ENCODE results near the gene SH3PXD2A.

Gene SH3PXD2A

GRCh38 chr10:103757531-103758293, 97.7 kb downstream of the SH3PXD2A start:
- no peaks in the 10 kb centered on the region for H3K36me3 Mint-ChIP-seq
- H3K4me3 Mint-ChIP-seq = no peak overlapping the region
- DNase-seq (ENCODE audit: low spot score in 2 of 2) = no peak
- ATAC-seq (ENCODE audit: low read depth) = no peak
- H3K4me1 Mint-ChIP-seq = no peaks in the 10 kb centered on the region
- no peaks in the 10 kb centered on the region for H3K9me3 Mint-ChIP-seq
- H3K27me3 Mint-ChIP-seq = peaks cover 5% of the 10 kb centered on the region
- no peak overlapping the region for H3K27ac Mint-ChIP-seq

- H3K4me3 Mint-ChIP-seq = no peak overlapping the region
- H3K4me1 Mint-ChIP-seq = no peaks in the 10 kb centered on the region
- H3K36me3 Mint-ChIP-seq = no peaks in the 10 kb centered on the region
- no peak overlapping the region for H3K27ac Mint-ChIP-seq
- no peak for DNase-seq (ENCODE audit: low spot score in 2 of 2)
- peaks cover 2% of the 10 kb centered on the region for H3K9me3 Mint-ChIP-seq
- H3K27me3 Mint-ChIP-seq = peaks cover 2% of the 10 kb centered on the region
- no peak for ATAC-seq (ENCODE audit: low read depth)
Measured at GRCh38 chr10:103756277-103756869, 99.0 kb downstream of the SH3PXD2A start.

GRCh38 chr10:103752680-103753248, 102.6 kb downstream of the SH3PXD2A start:
- H3K4me1 Mint-ChIP-seq = no peaks in the 10 kb centered on the region
- no peak for ATAC-seq (ENCODE audit: low read depth)
- peaks cover 2% of the 10 kb centered on the region for H3K9me3 Mint-ChIP-seq
- DNase-seq (ENCODE audit: low spot score in 2 of 2) = no peak
- no peaks in the 10 kb centered on the region for H3K36me3 Mint-ChIP-seq
- no peak overlapping the region for H3K4me3 Mint-ChIP-seq
- peaks cover 10% of the 10 kb centered on the region for H3K27me3 Mint-ChIP-seq
- H3K27ac Mint-ChIP-seq = no peak overlapping the region

- Mint-ChIP-seq H3K27ac (no peak overlapping the region), H3K36me3 (peaks cover under 1% of the 10 kb centered on the region), H3K4me3 (no peak overlapping the region), H3K27me3 (peaks cover 11% of the 10 kb centered on the region), H3K4me1 (no peaks in the 10 kb centered on the region), H3K9me3 (peaks cover 2% of the 10 kb centered on the region)
- ATAC-seq (ENCODE audit: low read depth) (no peak), DNase-seq (ENCODE audit: low spot score in 2 of 2) (no peak)
Measured at GRCh38 chr10:103751667-103752290, 103.6 kb downstream of the SH3PXD2A start.

GRCh38 chr10:103750836-103751235, 104.5 kb downstream of the SH3PXD2A start:
- peaks cover 2% of the 10 kb centered on the region for H3K9me3 Mint-ChIP-seq
- ATAC-seq (ENCODE audit: low read depth) = no peak
- peaks cover 3% of the 10 kb centered on the region for H3K4me1 Mint-ChIP-seq
- H3K27me3 Mint-ChIP-seq = peaks cover 14% of the 10 kb centered on the region
- H3K27ac Mint-ChIP-seq = no peak overlapping the region
- DNase-seq (ENCODE audit: low spot score in 2 of 2) = no peak
- H3K4me3 Mint-ChIP-seq = no peak overlapping the region
- H3K36me3 Mint-ChIP-seq = peaks cover 2% of the 10 kb centered on the region

GRCh38 chr10:103749779-103750178, 105.6 kb downstream of the SH3PXD2A start:
- Mint-ChIP-seq H3K9me3 (peaks cover 2% of the 10 kb centered on the region), H3K4me3 (no peak overlapping the region), H3K27ac (no peak overlapping the region), H3K4me1 (peaks cover 5% of the 10 kb centered on the region), H3K27me3 (peaks cover 14% of the 10 kb centered on the region), H3K36me3 (peaks cover 2% of the 10 kb centered on the region)
- no peak for DNase-seq (ENCODE audit: low spot score in 2 of 2)
- ATAC-seq (ENCODE audit: low read depth) = no peak

- H3K4me1 Mint-ChIP-seq = peaks cover 5% of the 10 kb centered on the region
- no peak overlapping the region for H3K27ac Mint-ChIP-seq
- DNase-seq (ENCODE audit: low spot score in 2 of 2) = no peak
- peaks cover 14% of the 10 kb centered on the region for H3K27me3 Mint-ChIP-seq
- peaks cover 2% of the 10 kb centered on the region for H3K36me3 Mint-ChIP-seq
- H3K9me3 Mint-ChIP-seq = peaks cover 2% of the 10 kb centered on the region
- no peak overlapping the region for H3K4me3 Mint-ChIP-seq
- no peak for ATAC-seq (ENCODE audit: low read depth)
Measured at GRCh38 chr10:103748020-103748419, 107.4 kb downstream of the SH3PXD2A start.

GRCh38 chr10:103747193-103747865, 108.0 kb downstream of the SH3PXD2A start:
- Mint-ChIP-seq H3K4me3 (no peak overlapping the region), H3K27ac (no peak overlapping the region), H3K4me1 (peaks cover 5% of the 10 kb centered on the region), H3K9me3 (peaks cover 2% of the 10 kb centered on the region), H3K36me3 (peaks cover 2% of the 10 kb centered on the region), H3K27me3 (peaks cover 14% of the 10 kb centered on the region)
- DNase-seq (ENCODE audit: low spot score in 2 of 2) (no peak), ATAC-seq (ENCODE audit: low read depth) (no peak)

GRCh38 chr10:103746598-103746997, 108.8 kb downstream of the SH3PXD2A start:
- Mint-ChIP-seq H3K27ac (no peak overlapping the region), H3K36me3 (peaks cover 2% of the 10 kb centered on the region), H3K9me3 (no peaks in the 10 kb centered on the region), H3K27me3 (peaks cover 14% of the 10 kb centered on the region), H3K4me1 (peaks cover 5% of the 10 kb centered on the region), H3K4me3 (no peak overlapping the region)
- DNase-seq (ENCODE audit: low spot score in 2 of 2) = no peak
- no peak for ATAC-seq (ENCODE audit: low read depth)

GRCh38 chr10:103745341-103746247, 109.8 kb downstream of the SH3PXD2A start:
- Mint-ChIP-seq H3K4me3 (no peak overlapping the region), H3K27ac (no peak overlapping the region), H3K4me1 (peaks cover 5% of the 10 kb centered on the region), H3K9me3 (no peaks in the 10 kb centered on the region), H3K36me3 (peaks cover 2% of the 10 kb centered on the region), H3K27me3 (peaks cover 11% of the 10 kb centered on the region)
- ATAC-seq (ENCODE audit: low read depth) (no peak), DNase-seq (ENCODE audit: low spot score in 2 of 2) (no peak)

GRCh38 chr10:103742824-103743223, 112.6 kb downstream of the SH3PXD2A start:
- Mint-ChIP-seq H3K4me1 (peaks cover 5% of the 10 kb centered on the region), H3K27me3 (peaks cover 7% of the 10 kb centered on the region), H3K27ac (no peak overlapping the region), H3K9me3 (no peaks in the 10 kb centered on the region), H3K36me3 (peaks cover 2% of the 10 kb centered on the region), H3K4me3 (no peak overlapping the region)
- no peak for DNase-seq (ENCODE audit: low spot score in 2 of 2)
- no peak for ATAC-seq (ENCODE audit: low read depth)

- DNase-seq (ENCODE audit: low spot score in 2 of 2) (no peak), ATAC-seq (ENCODE audit: low read depth) (no peak)
- Mint-ChIP-seq H3K4me1 (no peaks in the 10 kb centered on the region), H3K27me3 (peaks cover 4% of the 10 kb centered on the region), H3K4me3 (no peak overlapping the region), H3K36me3 (no peaks in the 10 kb centered on the region), H3K9me3 (peaks cover 3% of the 10 kb centered on the region), H3K27ac (no peak overlapping the region)
Measured at GRCh38 chr10:103740611-103741010, 114.8 kb downstream of the SH3PXD2A start.
